Astrocyte of the cerebellum (primary cell): ENCODE measurements around the gene SEC24B.

Experiments
- DNase-seq: peaks from one replicate; pipeline ENCODE4 v3.0.0-alpha.2; 2011; ENCODE audit warnings: low read depth
- H3K4me3 ChIP-seq: 2 replicates; pipeline ENCODE4 v1.5.1; 2011; ENCODE audit warnings: mild to moderate bottlenecking, low read depth, low read length, moderate library complexity
- in situ Hi-C: cut with HindIII; loops from 2 replicates; pipeline ENCODE4 v1.10.0; 2017; ENCODE audit warnings: low sequenced_read_pairs
- TF ChIP-seq, protein P1 (sequence below): IDR thresholded peaks from 2 replicates; pipeline ENCODE4 v1.5.1; 2012; ENCODE audit warnings: low read length, low read depth, moderate library complexity, mild to moderate bottlenecking; ENCODE audit errors: missing control alignments

The SEC24B gene

DNA sequence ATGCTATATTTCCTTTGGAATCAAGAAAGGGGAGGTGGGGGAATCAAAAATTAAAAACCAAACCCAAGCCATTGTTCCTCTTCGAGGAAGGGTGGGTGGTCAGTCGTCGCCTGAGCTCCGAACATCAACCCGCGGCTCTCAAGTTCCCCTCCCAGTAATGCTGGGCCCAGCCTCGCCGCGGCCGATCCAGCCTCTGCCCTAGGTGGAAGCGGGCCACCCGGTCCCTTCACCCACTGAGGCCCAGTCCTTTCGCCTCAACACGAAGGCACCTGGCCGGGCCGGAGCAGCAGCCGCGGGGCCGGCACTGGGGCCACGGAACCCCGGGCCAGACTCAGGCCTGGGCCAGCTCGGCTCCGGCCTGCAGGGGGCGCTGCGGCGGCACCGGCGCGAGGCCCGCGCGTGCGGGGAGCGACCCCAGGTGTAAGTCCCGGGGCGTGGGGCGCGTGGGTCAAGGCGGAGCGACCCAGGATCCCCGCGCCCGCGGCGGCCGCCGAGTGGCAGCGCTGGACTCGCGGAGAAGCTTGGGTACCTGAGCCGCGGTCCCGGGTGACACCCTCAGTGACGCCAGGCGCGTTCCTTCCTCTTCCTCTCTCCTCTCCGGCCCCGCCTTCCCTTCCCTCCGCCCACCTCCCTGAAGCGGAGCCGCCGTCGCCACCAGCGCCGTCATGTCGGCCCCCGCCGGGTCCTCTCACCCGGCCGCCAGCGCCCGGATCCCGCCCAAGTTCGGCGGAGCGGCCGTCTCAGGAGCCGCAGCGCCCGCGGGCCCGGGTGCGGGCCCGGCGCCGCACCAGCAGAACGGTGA, at the start of gene SEC24B:
Gene SEC24B (plus strand): TSS at position 611 of the 802 bp plus-strand sequence. CDS start 55 bp downstream, at position 666.
- in situ Hi-C loops: no loop called here
- TF ChIP-seq, protein P1, sequence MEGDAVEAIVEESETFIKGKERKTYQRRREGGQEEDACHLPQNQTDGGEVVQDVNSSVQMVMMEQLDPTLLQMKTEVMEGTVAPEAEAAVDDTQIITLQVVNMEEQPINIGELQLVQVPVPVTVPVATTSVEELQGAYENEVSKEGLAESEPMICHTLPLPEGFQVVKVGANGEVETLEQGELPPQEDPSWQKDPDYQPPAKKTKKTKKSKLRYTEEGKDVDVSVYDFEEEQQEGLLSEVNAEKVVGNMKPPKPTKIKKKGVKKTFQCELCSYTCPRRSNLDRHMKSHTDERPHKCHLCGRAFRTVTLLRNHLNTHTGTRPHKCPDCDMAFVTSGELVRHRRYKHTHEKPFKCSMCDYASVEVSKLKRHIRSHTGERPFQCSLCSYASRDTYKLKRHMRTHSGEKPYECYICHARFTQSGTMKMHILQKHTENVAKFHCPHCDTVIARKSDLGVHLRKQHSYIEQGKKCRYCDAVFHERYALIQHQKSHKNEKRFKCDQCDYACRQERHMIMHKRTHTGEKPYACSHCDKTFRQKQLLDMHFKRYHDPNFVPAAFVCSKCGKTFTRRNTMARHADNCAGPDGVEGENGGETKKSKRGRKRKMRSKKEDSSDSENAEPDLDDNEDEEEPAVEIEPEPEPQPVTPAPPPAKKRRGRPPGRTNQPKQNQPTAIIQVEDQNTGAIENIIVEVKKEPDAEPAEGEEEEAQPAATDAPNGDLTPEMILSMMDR: peak; percentile 59
- H3K4me3 ChIP-seq: peak within 1 kb of the TSS; percentile 75
- peak; percentile 33 for DNase-seq

DNA sequence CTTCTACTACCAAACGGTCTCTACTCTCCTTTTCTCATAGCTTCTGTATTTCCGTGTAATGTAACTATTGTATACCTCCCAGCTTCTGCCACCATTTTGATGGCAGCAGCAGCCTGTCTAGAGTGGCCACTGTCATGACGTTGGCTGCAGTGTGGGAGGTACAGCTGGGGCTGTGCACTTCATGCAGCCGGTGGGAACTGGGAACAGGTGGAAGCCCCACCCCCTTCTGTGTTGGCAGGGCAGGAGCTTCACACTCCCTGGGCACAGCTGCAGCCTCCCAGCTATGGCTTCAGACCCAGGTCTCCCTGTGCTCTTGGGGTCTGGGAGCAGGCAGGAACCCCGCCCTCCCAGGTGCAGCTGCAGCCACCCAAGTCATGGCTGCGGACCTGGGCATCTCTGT, 49.8 kb upstream of the SEC24B start:
- DNase-seq: no peak
- no peak overlapping the region for H3K4me3 ChIP-seq
- in situ Hi-C loops: no loop called here
- TF ChIP-seq, protein P1: no peak

DNA sequence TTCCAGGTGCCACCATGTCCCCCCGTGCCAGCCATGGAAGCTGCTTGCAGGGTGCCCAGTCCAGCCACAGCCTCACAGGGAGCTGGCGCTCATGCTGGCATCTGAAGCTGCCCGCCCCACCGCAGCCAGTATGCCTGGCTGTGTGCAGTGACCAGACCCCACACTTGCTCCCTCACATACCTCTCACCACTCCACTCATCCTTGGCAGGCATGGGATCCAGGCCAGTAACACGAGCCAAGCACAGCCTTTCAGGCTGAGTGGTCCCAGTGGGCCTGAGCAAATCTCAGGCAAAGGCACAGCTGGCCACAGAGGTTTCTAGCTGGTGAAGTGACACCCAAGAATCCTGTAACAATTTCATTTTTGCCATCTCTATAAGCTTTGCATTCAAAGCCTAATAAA, 48.4 kb upstream of the SEC24B start:
- in situ Hi-C loops: no loop called here
- no peak for DNase-seq
- no peak overlapping the region for H3K4me3 ChIP-seq
- TF ChIP-seq, protein P1: no peak

DNA sequence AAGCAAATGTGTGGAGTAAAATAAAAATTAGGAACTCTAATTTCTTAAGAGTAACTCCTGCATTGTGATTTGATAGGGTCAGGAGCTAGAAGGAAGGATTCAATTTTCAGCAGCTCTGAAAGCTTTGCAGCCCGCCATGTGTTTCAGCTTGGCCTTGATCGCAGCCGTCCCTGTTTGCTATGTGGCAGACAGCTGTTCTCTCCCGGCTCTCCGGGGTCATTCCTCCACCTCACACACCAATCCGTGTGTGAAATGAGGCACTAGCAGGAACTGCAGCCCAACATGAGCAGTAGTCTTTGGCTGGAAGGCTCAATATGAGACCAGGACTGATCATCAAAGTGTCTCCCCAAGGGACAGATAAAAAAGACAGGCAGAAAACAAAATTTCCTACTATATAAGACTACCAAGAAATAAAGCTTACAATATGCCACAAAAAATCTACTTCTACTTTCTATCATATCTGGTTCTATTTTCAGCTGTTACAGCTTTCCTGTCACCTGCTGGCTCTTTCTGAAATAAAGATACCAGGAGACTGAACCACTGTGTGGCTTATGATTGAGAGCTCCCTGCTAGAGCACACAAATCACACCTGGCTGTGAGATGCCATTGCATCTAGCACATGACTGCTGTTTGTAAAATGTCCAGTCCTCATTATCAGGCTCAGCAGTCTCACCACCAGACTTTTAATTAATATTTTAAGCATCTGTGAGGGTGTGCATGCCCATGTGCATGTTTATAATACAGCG, 44.1 kb upstream of the SEC24B start:
- no peak for DNase-seq
- no peak overlapping the region for H3K4me3 ChIP-seq
- TF ChIP-seq, protein P1: no peak
- in situ Hi-C loops: no loop called here

DNA sequence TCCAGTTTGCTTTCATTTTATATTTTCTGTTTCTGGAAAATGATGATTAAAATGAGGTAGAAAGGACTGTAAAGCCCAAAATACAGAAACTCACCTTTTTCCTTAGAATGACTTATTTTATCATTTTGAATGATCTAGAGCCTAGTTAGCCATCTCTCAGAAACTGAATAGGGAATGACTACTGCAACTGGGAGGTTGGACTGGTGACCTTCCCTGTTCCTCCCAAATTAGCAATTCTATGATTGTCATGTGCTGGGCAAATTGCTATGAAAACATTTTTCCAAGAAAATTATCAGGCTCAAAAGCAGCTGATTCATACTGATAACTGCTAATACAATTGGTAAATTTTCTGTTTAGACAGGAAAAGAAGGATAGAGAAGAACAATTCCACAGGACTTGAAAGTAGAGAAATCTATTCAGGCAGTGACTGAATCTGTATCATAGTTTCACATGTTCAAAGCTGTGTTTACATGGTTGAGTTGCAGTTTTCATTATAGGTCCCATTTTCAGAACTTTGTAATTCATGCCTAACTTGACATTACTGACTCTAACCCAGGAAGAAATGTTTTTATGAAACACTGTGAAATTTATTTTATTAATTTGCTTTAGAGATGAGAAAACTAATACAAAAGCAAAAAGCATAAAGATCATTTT, 43.4 kb upstream of the SEC24B start:
- TF ChIP-seq, protein P1: no peak
- in situ Hi-C loops: no loop called here
- H3K4me3 ChIP-seq: no peak overlapping the region

DNA sequence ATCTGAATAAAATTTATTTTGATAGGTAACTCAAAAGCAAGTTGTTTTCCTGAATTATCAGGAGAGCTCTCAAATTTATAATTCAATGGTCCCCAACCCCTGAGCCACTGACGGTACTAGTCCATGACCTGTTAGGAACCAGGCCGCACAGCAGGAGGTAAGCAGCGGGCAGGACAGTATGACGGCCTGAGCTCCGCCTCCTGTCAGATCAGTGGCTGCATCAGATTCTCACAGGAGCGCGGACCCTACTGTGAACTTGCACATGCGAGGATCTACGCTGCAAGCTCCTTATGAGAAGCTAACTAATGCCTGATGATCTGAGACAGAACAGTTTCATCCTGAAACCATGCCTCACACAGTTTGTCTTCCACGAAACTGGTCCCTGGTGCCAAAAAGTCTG, 37.9 kb upstream of the SEC24B start:
- in situ Hi-C loops: no loop called here
- DNase-seq: no peak
- H3K4me3 ChIP-seq: no peak overlapping the region
- TF ChIP-seq, protein P1: no peak

More for the DNA sequence above, 43.4 kb upstream of the SEC24B start:
- DNase-seq: no peak
